Measurements from ENCODE around the gene CLMN. TPM values are rescaled to one million over a fixed set of nuclear protein-coding genes. Genes with fewer than 3 reads are reported as not detected.

Gene CLMN
- total RNA-seq, 2 donors from 2014 or later: 105 to 131 TPM

GRCh38 chr14:95292660-95293425 lies 26.9 kb downstream of the CLMN start:
- Histone ChIP-seq H3K4me1 (peaks cover 10% of the 10 kb centered on the region), H3K9ac (ENCODE audit: low read depth in 2 of 2, low read length in 2 of 2) (no peak overlapping the region), H3K36me3 (no peaks in the 10 kb centered on the region), H3K27ac (no peak overlapping the region), H3K27me3 (no peaks in the 10 kb centered on the region), H3K4me3 (no peak overlapping the region), H3K9me3 (no peaks in the 10 kb centered on the region)
- TF ChIP-seq CTCF (IDR thresholded peaks at IDR 0.05): no peak
- intact Hi-C loops (cut with DNase I): no loop called here
- no peak for DNase-seq

- intact Hi-C loops (cut with DNase I): no loop called here
- Histone ChIP-seq H3K4me3 (no peak overlapping the region), H3K36me3 (no peaks in the 10 kb centered on the region), H3K27me3 (no peaks in the 10 kb centered on the region), H3K9ac (ENCODE audit: low read depth in 2 of 2, low read length in 2 of 2) (peak overlapping the region in 1 of 2 donors; percentile 70), H3K9me3 (no peaks in the 10 kb centered on the region), H3K27ac (peak overlapping the region; percentile 18), H3K4me1 (peaks cover 10% of the 10 kb centered on the region)
- peak; percentile 70 for DNase-seq
- no peak for TF ChIP-seq CTCF (IDR thresholded peaks at IDR 0.05)
These were observed 27.7 kb downstream of the CLMN start for GRCh38 chr14:95291859-95292542.

- Histone ChIP-seq H3K27me3 (no peaks in the 10 kb centered on the region), H3K9me3 (no peaks in the 10 kb centered on the region), H3K36me3 (no peaks in the 10 kb centered on the region), H3K9ac (ENCODE audit: low read depth in 2 of 2, low read length in 2 of 2) (peak overlapping the region in 1 of 2 donors; percentile 70), H3K4me3 (no peak overlapping the region), H3K27ac (peak overlapping the region; percentile 18), H3K4me1 (peaks cover 10% of the 10 kb centered on the region)
- TF ChIP-seq CTCF (IDR thresholded peaks at IDR 0.05): no peak
- intact Hi-C loops (cut with DNase I): no loop called here
- peak; percentile 85 for DNase-seq
These were observed 28.8 kb downstream of the CLMN start for GRCh38 chr14:95290871-95291431.

GRCh38 chr14:95290021-95290420 lies 29.7 kb downstream of the CLMN start:
- intact Hi-C loops (cut with DNase I): no loop called here
- TF ChIP-seq CTCF (IDR thresholded peaks at IDR 0.05): no peak
- H3K9ac ChIP-seq (ENCODE audit: low read depth in 2 of 2, low read length in 2 of 2): no peak overlapping the region
- H3K4me1 ChIP-seq: peaks cover 7% of the 10 kb centered on the region
- no peaks in the 10 kb centered on the region for H3K9me3 ChIP-seq
- DNase-seq: no peak
- H3K27ac ChIP-seq: no peak overlapping the region
- no peaks in the 10 kb centered on the region for H3K36me3 ChIP-seq
- no peak overlapping the region for H3K4me3 ChIP-seq
- H3K27me3 ChIP-seq: no peaks in the 10 kb centered on the region

GRCh38 chr14:95289323-95290010 lies 30.2 kb downstream of the CLMN start:
- H3K27me3 ChIP-seq: no peaks in the 10 kb centered on the region
- peaks cover 7% of the 10 kb centered on the region for H3K4me1 ChIP-seq
- H3K9me3 ChIP-seq: no peaks in the 10 kb centered on the region
- no peak for TF ChIP-seq CTCF (IDR thresholded peaks at IDR 0.05)
- no peak overlapping the region for H3K9ac ChIP-seq (ENCODE audit: low read depth in 2 of 2, low read length in 2 of 2)
- intact Hi-C loops (cut with DNase I): no loop called here
- no peak for DNase-seq
- H3K27ac ChIP-seq: no peak overlapping the region
- no peak overlapping the region for H3K4me3 ChIP-seq
- no peaks in the 10 kb centered on the region for H3K36me3 ChIP-seq
